ENCODE results near the gene ZNF761. TPM values are rescaled to one million over a fixed set of nuclear protein-coding genes. Genes with fewer than 3 reads are reported as not detected.

ZNF761 gene
- 7.3 to 8.1 TPM (median 7.8 TPM) in 5 replicates for total RNA-seq (2022; extraction: Qiagen RNA extraction; ENCODE audit: low read depth)

DNA sequence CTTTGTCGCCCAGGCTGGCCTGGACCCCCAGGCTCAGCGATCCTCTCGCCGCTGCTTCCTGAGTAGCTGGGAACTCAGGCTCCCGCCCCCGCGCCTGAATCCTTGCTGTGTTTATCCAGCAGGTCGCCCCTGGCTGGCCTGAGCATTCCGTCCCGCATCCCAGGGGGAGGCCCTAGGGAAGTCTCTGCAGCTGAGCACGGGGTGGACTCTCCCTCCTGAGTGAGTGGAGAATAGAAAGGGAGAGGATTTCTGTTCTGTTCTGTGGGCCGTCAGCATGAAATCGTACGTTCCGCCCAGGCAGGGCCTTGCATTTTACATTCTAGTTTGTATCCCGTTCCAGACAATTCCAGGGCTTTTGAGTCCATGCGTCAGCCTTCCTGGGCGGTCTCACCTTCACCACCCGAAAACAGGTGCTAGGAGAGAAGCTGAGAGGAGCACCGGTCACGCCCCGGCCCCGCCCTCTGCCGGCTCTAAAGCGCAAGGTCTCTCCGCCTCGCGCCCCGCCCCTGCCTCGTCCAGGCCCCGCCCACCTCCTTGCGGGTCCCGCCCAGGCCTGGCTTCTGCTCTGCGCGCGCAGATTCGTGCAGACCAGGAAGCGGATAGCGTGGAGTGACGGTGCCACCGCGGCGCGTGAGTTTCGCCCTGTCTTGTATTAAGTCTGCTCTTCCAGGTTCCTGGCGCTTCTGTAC is at the start of gene ZNF761:
ZNF761 (plus strand) TSS at position 586 of the 689 bp plus-strand sequence. CDS start 15,285 bp downstream, outside the sequence.

DNA sequence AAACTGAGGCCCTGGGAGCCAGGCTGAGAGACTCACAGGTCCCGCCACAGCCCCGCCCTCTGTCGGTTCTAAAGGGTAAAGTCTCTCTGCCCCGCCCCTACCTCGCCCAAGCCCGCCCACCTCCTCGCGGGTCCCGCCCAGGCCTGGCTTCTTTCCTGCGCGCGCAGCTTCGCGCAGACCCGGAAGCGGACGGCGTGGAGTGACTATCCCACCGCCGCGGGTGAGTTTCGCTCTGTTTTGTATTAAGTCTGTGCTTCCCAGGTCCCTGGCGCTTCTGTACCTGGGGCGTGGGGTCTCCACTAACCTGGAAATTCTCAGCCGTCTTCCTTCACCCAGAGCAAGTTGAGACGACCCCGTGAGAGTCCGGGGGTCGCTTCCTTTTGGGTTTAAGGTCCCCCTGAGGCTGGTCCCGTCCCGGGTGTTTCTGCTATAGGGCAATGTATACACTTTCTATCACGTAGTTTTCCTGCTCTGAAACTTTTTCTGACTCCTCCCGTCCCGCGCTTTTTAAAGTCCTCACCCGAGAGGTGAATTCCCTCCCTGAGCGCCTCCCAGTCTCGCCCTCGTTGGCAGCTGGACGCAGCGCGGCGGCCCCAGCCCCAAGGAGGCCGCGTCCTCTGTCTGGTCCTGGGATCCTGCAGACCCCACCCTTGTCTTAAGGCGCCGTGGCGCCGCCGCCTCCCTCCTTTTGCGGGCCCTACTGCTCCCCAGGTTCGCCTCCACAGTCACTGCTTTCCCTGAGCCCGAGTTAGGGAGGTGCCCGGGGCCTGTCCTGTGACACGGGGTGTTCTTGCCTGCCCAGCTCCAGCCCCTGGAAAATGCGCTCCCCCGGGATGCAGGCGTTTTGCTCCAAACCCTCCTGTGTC is 36.6 kb upstream of the ZNF761 start, which contains the start of gene ZNF765:
ZNF765 (plus strand) TSS at position 176 of the 866 bp plus-strand sequence. CDS start 2,867 bp downstream, outside the sequence.

DNA sequence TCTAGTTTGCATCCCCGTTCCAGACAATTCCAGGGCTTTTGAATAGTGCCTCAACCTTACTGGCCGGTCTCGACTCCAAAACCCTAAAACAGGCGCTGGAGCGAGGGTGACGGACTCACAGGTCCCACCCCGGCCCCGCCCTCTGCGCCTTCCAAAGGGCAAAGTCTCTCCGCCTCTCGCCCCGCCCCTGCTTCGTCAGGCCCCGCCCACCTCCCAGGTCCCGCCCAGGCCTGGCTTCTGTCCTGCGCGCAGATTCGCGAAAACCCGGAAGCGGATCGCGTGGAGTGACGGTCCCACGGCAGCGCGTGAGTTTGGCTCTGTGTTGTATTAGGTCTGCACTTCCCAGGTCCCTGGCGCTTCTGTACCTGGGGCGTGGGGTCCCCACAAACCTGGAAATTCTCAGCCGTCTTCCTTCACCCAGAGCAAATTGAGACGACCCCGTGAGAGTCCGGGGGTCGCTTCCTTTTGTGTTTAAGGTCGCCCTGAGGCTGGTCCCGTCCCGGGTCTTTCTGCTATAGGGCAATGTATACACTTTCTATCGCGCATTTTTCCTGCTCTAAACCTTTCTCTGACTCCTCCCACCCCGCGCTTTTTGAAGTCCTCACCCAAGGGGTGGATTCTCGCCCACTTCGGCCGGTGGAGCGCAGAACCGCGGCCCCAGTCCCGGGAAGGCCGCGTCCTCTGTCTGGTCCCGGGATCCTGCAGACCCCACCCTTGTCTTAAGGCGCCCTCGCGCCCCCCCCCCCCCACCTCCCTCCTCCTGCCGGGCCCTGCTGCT is 35.9 kb downstream of the ZNF761 start, which contains the start of gene ZNF813:
ZNF813 (plus strand) TSS at position 249 of the 778 bp plus-strand sequence. CDS start 16,090 bp downstream, outside the sequence.

Other genes starting within 250 kb of the ZNF761 start
- not detected in 5 replicates for gene ZNF665, start 238.6 kb upstream of the ZNF761 start, total RNA-seq (2022; extraction: Qiagen RNA extraction; ENCODE audit: low read depth)
- not detected in 5 replicates for gene ZNF677, start 177.1 kb upstream of the ZNF761 start, total RNA-seq (2022; extraction: Qiagen RNA extraction; ENCODE audit: low read depth)
- not detected in 5 replicates for gene VN1R2, start 173.7 kb upstream of the ZNF761 start, total RNA-seq (2022; extraction: Qiagen RNA extraction; ENCODE audit: low read depth)
- gene VN1R4, start 164.3 kb upstream of the ZNF761 start, total RNA-seq (2022; extraction: Qiagen RNA extraction; ENCODE audit: low read depth), result not detected in 5 replicates
- 2.7 to 4.3 TPM (median 3.8 TPM) in 5 replicates for gene ZNF845, start 98.2 kb upstream of the ZNF761 start, total RNA-seq (2022; extraction: Qiagen RNA extraction; ENCODE audit: low read depth)
- gene ZNF525, start 66.3 kb upstream of the ZNF761 start, total RNA-seq (2022; extraction: Qiagen RNA extraction; ENCODE audit: low read depth), result 0.14 to 0.66 TPM (median 0.24 TPM) in 5 replicates
- gene ZNF765, start 36.8 kb upstream of the ZNF761 start, total RNA-seq (2022; extraction: Qiagen RNA extraction; ENCODE audit: low read depth), result 3.3 to 5.1 TPM (median 4.4 TPM) in 5 replicates
- 0.21 to 0.64 TPM (median 0.46 TPM) in 5 replicates for gene ZNF813, start 35.7 kb downstream of the ZNF761 start, total RNA-seq (2022; extraction: Qiagen RNA extraction; ENCODE audit: low read depth)
- 9.0 to 12.6 TPM (median 12.4 TPM) in 5 replicates for gene ZNF331, start 106.2 kb downstream of the ZNF761 start, total RNA-seq (2022; extraction: Qiagen RNA extraction; ENCODE audit: low read depth)
- gene DPRX, start 200.0 kb downstream of the ZNF761 start, total RNA-seq (2022; extraction: Qiagen RNA extraction; ENCODE audit: low read depth), result not detected in 5 replicates

Data from A549 treated with GW870086 at 1 μM for 4 hours (cell line).